Measurements from ENCODE around the gene GYS2. TPM values are rescaled to one million over a fixed set of nuclear protein-coding genes. Genes with fewer than 3 reads are reported as not detected.

Gene GYS2
- total RNA-seq, 4 donors from 2014 or later: not detected

DNA sequence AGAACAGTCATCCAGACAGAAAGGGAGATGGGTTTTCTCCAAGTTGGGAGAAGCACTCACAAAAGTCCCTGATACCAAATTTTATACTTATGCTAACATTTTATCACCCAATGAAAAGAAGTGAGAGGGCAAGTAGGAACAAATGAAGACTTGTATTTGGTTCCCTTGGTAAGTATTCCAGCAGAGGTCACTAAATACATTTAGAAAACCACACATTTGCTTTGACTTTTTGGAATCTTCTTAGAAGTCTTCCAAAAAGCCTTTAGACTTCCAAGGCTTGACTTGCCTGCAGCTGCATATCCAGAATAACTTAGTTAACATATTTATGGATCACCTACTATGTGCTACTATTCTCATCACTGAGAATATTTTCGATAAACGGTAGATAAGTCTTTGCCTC is 3.1 kb upstream of the GYS2 start:
- Histone ChIP-seq H3K9me3 (no peaks in the 10 kb centered on the region), H3K4me3 (no peak overlapping the region), H3K27me3 (no peaks in the 10 kb centered on the region), H3K36me3 (no peaks in the 10 kb centered on the region), H3K27ac (no peak overlapping the region), H3K4me1 (no peaks in the 10 kb centered on the region)
- intact Hi-C loops (cut with DNase I; ENCODE audit: low total_unique reads): no loop called here
- DNase-seq: no peak
- TF ChIP-seq, protein P1, sequence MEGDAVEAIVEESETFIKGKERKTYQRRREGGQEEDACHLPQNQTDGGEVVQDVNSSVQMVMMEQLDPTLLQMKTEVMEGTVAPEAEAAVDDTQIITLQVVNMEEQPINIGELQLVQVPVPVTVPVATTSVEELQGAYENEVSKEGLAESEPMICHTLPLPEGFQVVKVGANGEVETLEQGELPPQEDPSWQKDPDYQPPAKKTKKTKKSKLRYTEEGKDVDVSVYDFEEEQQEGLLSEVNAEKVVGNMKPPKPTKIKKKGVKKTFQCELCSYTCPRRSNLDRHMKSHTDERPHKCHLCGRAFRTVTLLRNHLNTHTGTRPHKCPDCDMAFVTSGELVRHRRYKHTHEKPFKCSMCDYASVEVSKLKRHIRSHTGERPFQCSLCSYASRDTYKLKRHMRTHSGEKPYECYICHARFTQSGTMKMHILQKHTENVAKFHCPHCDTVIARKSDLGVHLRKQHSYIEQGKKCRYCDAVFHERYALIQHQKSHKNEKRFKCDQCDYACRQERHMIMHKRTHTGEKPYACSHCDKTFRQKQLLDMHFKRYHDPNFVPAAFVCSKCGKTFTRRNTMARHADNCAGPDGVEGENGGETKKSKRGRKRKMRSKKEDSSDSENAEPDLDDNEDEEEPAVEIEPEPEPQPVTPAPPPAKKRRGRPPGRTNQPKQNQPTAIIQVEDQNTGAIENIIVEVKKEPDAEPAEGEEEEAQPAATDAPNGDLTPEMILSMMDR (IDR thresholded peaks at IDR 0.05): peak in 3 of 4 experiments; percentile 15 to 26 (median 20)
- TF ChIP-seq POLR2A (IDR thresholded peaks at IDR 0.05): no peak

DNA sequence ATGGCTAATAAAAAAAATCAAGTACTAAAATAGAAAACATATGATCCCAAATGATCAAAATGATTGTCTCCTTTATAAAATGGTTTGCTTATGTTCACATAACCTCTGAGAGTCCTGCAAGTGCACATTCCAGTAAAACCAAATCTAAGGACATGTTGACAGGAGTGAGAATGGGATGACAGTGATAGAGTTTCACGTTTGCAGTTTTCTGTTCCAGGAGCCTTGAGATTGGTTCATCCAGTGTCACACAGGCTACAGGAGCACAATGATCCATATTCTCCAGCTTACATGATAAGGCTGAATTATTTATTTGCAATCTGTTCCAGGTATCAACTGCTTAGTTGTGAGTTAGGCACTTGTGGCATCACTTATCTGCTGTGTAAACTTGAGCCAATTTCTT is 1.5 kb upstream of the GYS2 start:
- H3K4me3 ChIP-seq: no peak overlapping the region
- no peaks in the 10 kb centered on the region for H3K36me3 ChIP-seq
- DNase-seq: no peak
- H3K4me1 ChIP-seq: no peaks in the 10 kb centered on the region
- intact Hi-C loops (cut with DNase I; ENCODE audit: low total_unique reads): no loop called here
- TF ChIP-seq POLR2A (IDR thresholded peaks at IDR 0.05): no peak
- TF ChIP-seq, protein P1 (IDR thresholded peaks at IDR 0.05): no peak
- no peaks in the 10 kb centered on the region for H3K9me3 ChIP-seq
- no peaks in the 10 kb centered on the region for H3K27me3 ChIP-seq
- no peak overlapping the region for H3K27ac ChIP-seq

DNA sequence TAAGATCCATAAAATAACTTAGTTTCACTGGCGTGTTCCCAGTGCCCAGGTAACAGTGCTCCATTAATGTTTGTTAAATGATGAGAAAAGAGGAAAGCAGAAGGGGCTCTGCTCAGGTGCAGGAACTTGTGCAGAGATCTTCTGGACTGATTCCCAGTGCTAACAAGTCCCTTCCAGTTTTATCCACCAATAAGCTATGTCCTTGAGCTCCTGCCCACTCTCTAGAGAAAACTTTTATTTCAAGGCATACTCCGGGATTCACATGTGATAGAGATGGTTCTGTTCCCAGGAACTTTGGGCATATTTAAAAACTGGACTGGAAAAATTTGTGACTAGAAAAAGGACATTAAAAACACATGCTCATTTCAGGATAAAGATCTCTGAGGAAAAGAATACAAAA is 1.9 kb downstream of the GYS2 start:
- intact Hi-C loops (cut with DNase I; ENCODE audit: low total_unique reads): no loop called here
- H3K9me3 ChIP-seq: no peaks in the 10 kb centered on the region
- H3K4me1 ChIP-seq: no peaks in the 10 kb centered on the region

DNA sequence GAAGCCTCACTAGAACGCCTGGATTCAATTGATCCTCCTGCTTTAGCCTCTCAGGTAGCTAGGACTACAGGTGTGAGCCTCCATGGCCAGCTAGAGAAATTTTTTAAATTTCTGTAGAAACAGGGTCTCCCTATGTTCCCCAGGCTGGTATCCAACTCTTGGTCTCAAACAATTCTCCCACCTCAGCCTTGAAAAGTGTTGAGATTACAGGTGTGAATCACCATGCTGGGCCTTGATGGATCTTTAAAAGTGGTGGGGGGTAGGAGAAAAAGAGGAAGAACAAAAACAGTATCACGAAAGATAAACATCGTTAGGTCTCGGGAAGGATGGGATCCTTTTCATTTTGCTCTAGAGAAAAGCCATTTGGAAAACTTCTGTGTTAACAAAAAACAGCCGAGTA is 4.5 kb downstream of the GYS2 start:
- Histone ChIP-seq H3K4me3 (no peak overlapping the region), H3K4me1 (no peaks in the 10 kb centered on the region), H3K27ac (no peak overlapping the region), H3K36me3 (no peaks in the 10 kb centered on the region), H3K9me3 (no peaks in the 10 kb centered on the region), H3K27me3 (no peaks in the 10 kb centered on the region)
- TF ChIP-seq, protein P1 (IDR thresholded peaks at IDR 0.05): no peak
- TF ChIP-seq POLR2A (IDR thresholded peaks at IDR 0.05): no peak
- no peak for DNase-seq
- intact Hi-C loops (cut with DNase I; ENCODE audit: low total_unique reads): no loop called here

More for the DNA sequence above, 1.9 kb downstream of the GYS2 start:
- H3K36me3 ChIP-seq: no peaks in the 10 kb centered on the region
- H3K4me3 ChIP-seq: no peak overlapping the region
- DNase-seq: no peak
- TF ChIP-seq, protein P1 (IDR thresholded peaks at IDR 0.05): no peak
- no peak for TF ChIP-seq POLR2A (IDR thresholded peaks at IDR 0.05)
- no peak overlapping the region for H3K27ac ChIP-seq
- H3K27me3 ChIP-seq: no peaks in the 10 kb centered on the region

GRCh38 chr12:21599143-21599999 is 5.3 kb downstream of the GYS2 start:
- no peaks in the 10 kb centered on the region for H3K4me1 ChIP-seq
- no peak for TF ChIP-seq POLR2A (IDR thresholded peaks at IDR 0.05)
- TF ChIP-seq, protein P1 (IDR thresholded peaks at IDR 0.05): no peak
- H3K9me3 ChIP-seq: no peaks in the 10 kb centered on the region
- no peaks in the 10 kb centered on the region for H3K27me3 ChIP-seq
- intact Hi-C loops (cut with DNase I; ENCODE audit: low total_unique reads): no loop called here
- H3K27ac ChIP-seq: no peak overlapping the region
- no peaks in the 10 kb centered on the region for H3K36me3 ChIP-seq
- no peak overlapping the region for H3K4me3 ChIP-seq
- no peak for DNase-seq

All from uterus (tissue), 4 donors.